Endothelial cell of umbilical vein (primary cell): ENCODE measurements around the gene SERINC1. TPM values are rescaled to one million over a fixed set of nuclear protein-coding genes. Genes with fewer than 3 reads are reported as not detected.

Experiments used
- BruUV-seq: library from RNA; stranded (reverse); fragments of 400-500 nt; replicated peaks from 2 replicates; lab custom pipeline; 2021; lab: Mats Ljungman, UMichigan
- CTCF ChIA-PET: fragments of 300-600, 350-600 bp; sonication (Branson Sonifier 250); formaldehyde crosslinking; loops from one replicate; lab custom pipeline; 2021; ENCODE audit warnings: antibody characterized with exemption, inconsistent platforms; lab: Charles Lee
- POLR2A ChIA-PET: fragments of 300-600, 350-600 bp; sonication (Branson Sonifier 250); formaldehyde crosslinking; loops from one replicate; lab custom pipeline; 2021; ENCODE audit warnings: antibody characterized with exemption, inconsistent platforms; lab: Charles Lee
- DNase-seq: peaks from one replicate; pipeline ENCODE4 v3.0.0-alpha.2; 2011; ENCODE audit warnings: low read depth, low spot score
- FAIRE-seq: peaks from 2 replicates; lab custom pipeline; 2011; peaks lifted over from hg19 to GRCh38; lab: Jason Lieb, UNC
- H2AFZ ChIP-seq: 2 replicates; pipeline ENCODE4 v1.6.0; 2012; ENCODE audit warnings: low read depth, low read length, control low read depth, inconsistent platforms
- H3K27ac ChIP-seq: 2 replicates; pipeline ENCODE4 v1.5.1; 2011; ENCODE audit warnings: low read depth, mild to moderate bottlenecking, control low read depth, low read length, moderate library complexity; ENCODE audit not compliant: insufficient read depth
- H3K27me3 ChIP-seq, 2 experiments: 2 replicates each; pipeline versions ENCODE4 v1.6.0 to v1.6.1; 2011; ENCODE audit warnings: low read length in 2 of 2, mixed read lengths in 1 of 2; ENCODE audit not compliant: control insufficient read depth in 2 of 2, insufficient read depth in 2 of 2
- H3K36me3 ChIP-seq, 2 experiments: 2 replicates in 1 of 2; 3 replicates in 1 of 2; pipeline ENCODE4 v1.5.1; 2011; ENCODE audit warnings: low read length in 2 of 2, mild to moderate bottlenecking in 1 of 2, moderate library complexity in 1 of 2; ENCODE audit not compliant: control insufficient read depth in 2 of 2, insufficient read depth in 2 of 2; ENCODE audit errors: extremely low read depth in 1 of 2
- H3K4me1 ChIP-seq: 3 replicates; pipeline ENCODE4 v1.5.1; 2011; ENCODE audit warnings: mild to moderate bottlenecking, low read length; ENCODE audit not compliant: control insufficient read depth, insufficient read depth; ENCODE audit errors: extremely low read depth
- H3K4me2 ChIP-seq: 2 replicates; pipeline ENCODE4 v1.6.1; 2011; ENCODE audit warnings: low read length, control low read depth, mixed read lengths; ENCODE audit not compliant: insufficient read depth
- H3K4me3 ChIP-seq, 3 experiments: fragments of 200-600 bp in 1 of 3; sonication (generic), shearing (Covaris generic) in 1 of 3; replicated peaks in 1 of 3; 2 replicates each; pipeline ENCODE4 v1.5.1; 2011 to 2016; ENCODE audit warnings: control low read depth in 3 of 3, low read length in 3 of 3, mild to moderate bottlenecking in 2 of 3, inconsistent platforms in 1 of 3, low read depth in 1 of 3, moderate library complexity in 1 of 3; ENCODE audit not compliant: insufficient read depth in 1 of 3
- H3K79me2 ChIP-seq: 2 replicates; pipeline ENCODE4 v1.6.0; 2012; ENCODE audit warnings: low read length, inconsistent platforms; ENCODE audit not compliant: control insufficient read depth, insufficient read depth
- H3K9ac ChIP-seq: replicated peaks from 2 replicates; pipeline ENCODE3; 2011; ENCODE audit warnings: low read length, control low read depth; ENCODE audit not compliant: insufficient read depth; ENCODE audit errors: extremely low read depth
- H3K9me1 ChIP-seq: replicated peaks from 3 replicates; pipeline ENCODE4 v1.6.0; 2011; ENCODE audit warnings: mild to moderate bottlenecking, low read length; ENCODE audit not compliant: control insufficient read depth, insufficient read depth; ENCODE audit errors: extremely low read depth
- H3K9me3 ChIP-seq: replicated peaks from 2 replicates; pipeline ENCODE4 v1.5.1; 2012; ENCODE audit warnings: low read length, inconsistent platforms; ENCODE audit not compliant: control insufficient read depth, insufficient read depth
- H4K20me1 ChIP-seq: replicated peaks from 2 replicates; pipeline ENCODE3; 2011; ENCODE audit warnings: mild to moderate bottlenecking, low read length; ENCODE audit not compliant: control insufficient read depth, insufficient read depth; ENCODE audit errors: extremely low read depth
- EZH2 ChIP-seq: IDR thresholded peaks from 2 replicates; pipeline ENCODE4 v1.6.1; 2012; ENCODE audit warnings: borderline replicate concordance, low read depth, mild to moderate bottlenecking, moderate library complexity, low read length, inconsistent platforms; ENCODE audit not compliant: severe bottlenecking
- FOS ChIP-seq: IDR thresholded peaks from 2 replicates; pipeline ENCODE4 v1.6.1; 2011; ENCODE audit warnings: mild to moderate bottlenecking, low read length, moderate library complexity, borderline replicate concordance; ENCODE audit not compliant: insufficient read depth
- GATA2 ChIP-seq: IDR thresholded peaks from 2 replicates; pipeline ENCODE4 v1.7.0; 2011; ENCODE audit warnings: low read depth, mild to moderate bottlenecking, moderate library complexity, mixed read lengths, low read length; ENCODE audit not compliant: insufficient read length, insufficient read depth
- JUN ChIP-seq: IDR thresholded peaks from 2 replicates; pipeline ENCODE4 v1.6.1; 2011; ENCODE audit warnings: borderline replicate concordance, low read depth; ENCODE audit not compliant: insufficient read length, insufficient read depth
- MYC ChIP-seq: IDR thresholded peaks from one replicate; pipeline ENCODE4 v1.6.1; 2011; ENCODE audit warnings: mild to moderate bottlenecking, low read depth, low read length
- POLR2A ChIP-seq: IDR thresholded peaks from 2 replicates; pipeline ENCODE4 v1.6.1; 2012; ENCODE audit warnings: low read depth, mild to moderate bottlenecking, control low read depth, low read length
- POLR2AphosphoS5 ChIP-seq: IDR thresholded peaks from 2 replicates; pipeline ENCODE4 v1.6.1; 2012; ENCODE audit warnings: low read depth, mild to moderate bottlenecking, control low read depth, low read length, moderate library complexity; ENCODE audit not compliant: insufficient read depth
- dilution Hi-C: fragments of 300-500 bp; cut with MboI; formaldehyde crosslinking; loops from one replicate; pipeline ENCODE4 v1.15.0; 2019; ENCODE audit warnings: low sequenced_read_pairs; ENCODE audit not compliant: extremely low pct_ligation_motif_present
- intact Hi-C: fragments of 100-400 bp; cut with micrococcal nuclease; formaldehyde crosslinking; loops from one replicate; pipeline ENCODE4 v1.10.0; 2022
- polyA plus RNA-seq, 4 experiments: library from polyadenylated mRNA; depleted of rRNA in 3 of 4; stranded (reverse) in 3 of 4; unstranded in 1 of 4; fragments of >200 nt; gene quantifications; 2 replicates each; pipeline versions ENCODE4 v1.2.1 to v1.2.3, GENCODE V29; 2011 to 2012; ENCODE audit warnings: missing spikeins in 1 of 4
- total RNA-seq: library from RNA; stranded (reverse); gene quantifications from 2 replicates; pipeline ENCODE4 v1.2.3, GENCODE V29; 2021
- TF ChIP-seq, protein P1 (sequence below): IDR thresholded peaks from 2 replicates; pipeline ENCODE4 v1.6.1; 2011; ENCODE audit not compliant: insufficient read depth, insufficient read length
- TF ChIP-seq, protein P2 (sequence below), 2 donors: IDR thresholded peaks; 1 replicate in 1 of 2; 2 replicates in 1 of 2; pipeline ENCODE4 v1.5.1; 2011; ENCODE audit warnings: low read length in 2 of 2, mild to moderate bottlenecking in 2 of 2, moderate library complexity in 2 of 2, control low read depth in 1 of 2, inconsistent platforms in 1 of 2, low read depth in 1 of 2; ENCODE audit not compliant: insufficient read depth in 1 of 2; ENCODE audit errors: extremely low read depth in 1 of 2

SERINC1 gene
- total and polyA plus RNA-seq, 2 donors (not counting 3 experiments of a cell fraction or from before 2014, with no cell fraction given) = 40.4 to 76.5 TPM

DNA sequence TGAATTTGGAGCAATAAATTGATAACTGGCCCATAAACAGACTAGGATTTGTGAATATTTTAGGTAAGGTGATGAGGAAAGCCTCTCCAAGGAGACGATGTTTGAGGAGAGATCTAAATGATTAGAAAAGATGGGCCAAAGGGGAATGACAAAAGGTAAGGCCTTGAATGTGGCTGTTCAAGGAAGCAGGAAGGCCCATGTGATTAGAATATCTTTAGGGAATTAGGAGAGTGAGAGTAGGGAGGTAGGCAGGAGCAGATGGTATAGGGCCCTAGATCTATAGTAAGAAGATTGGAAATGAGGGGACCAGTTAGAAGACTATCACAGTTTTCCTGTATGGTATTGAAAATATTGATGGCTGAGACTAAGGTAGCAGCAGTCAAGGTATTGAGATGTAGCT is 65.4 kb downstream of the SERINC1 start:
- no peaks in the 10 kb centered on the region for H3K27me3 ChIP-seq
- no peak for FAIRE-seq
- no TSS peak for BruUV-seq
- no peak for DNase-seq
- ChIA-PET CTCF (interaction anchor here (1.6 kb wide), 1 partner anchor 20 kb away, joined by 3 read pairs; no protein-coding TSS in a partner anchor), POLR2A (no interaction called here)
- H3K4me3 ChIP-seq = no peak overlapping the region
- H3K4me2 ChIP-seq = no peak overlapping the region
- no peak overlapping the region for H2AFZ ChIP-seq
- peaks cover 77% of the 10 kb centered on the region for H3K79me2 ChIP-seq
- H3K9me1 ChIP-seq = no peaks in the 10 kb centered on the region
- H3K36me3 ChIP-seq = no peaks in the 10 kb centered on the region
- no peaks in the 10 kb centered on the region for H3K4me1 ChIP-seq
- TF ChIP-seq, protein P1, sequence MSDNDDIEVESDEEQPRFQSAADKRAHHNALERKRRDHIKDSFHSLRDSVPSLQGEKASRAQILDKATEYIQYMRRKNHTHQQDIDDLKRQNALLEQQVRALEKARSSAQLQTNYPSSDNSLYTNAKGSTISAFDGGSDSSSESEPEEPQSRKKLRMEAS = no peak
- no peak for TF ChIP-seq JUN
- H3K27ac ChIP-seq = no peak overlapping the region
- no peaks in the 10 kb centered on the region for H3K9me3 ChIP-seq
- no peak overlapping the region for H3K9ac ChIP-seq
- dilution Hi-C loops = no loop called here
- intact Hi-C loops = no loop called here
- H4K20me1 ChIP-seq = no peaks in the 10 kb centered on the region

DNA sequence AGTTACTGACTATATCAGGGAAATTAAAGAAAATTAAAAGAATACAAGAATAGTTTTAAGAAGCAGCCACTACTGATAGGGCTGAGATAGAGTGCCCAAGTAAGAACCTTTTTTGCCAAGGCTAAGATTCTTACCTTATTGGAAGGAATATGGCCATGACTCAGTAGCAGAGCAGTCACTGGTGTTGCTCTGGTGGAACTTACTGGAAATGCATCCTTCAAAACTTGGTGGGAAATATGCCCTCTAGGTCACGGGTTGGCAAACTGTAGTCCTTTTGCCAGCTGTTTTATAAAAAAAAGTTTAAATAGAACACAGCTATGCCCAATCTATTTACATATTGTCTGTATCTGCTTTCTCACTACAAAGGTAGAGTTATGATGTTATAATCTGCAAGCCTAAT is 66.2 kb downstream of the SERINC1 start:
- no peaks in the 10 kb centered on the region for H4K20me1 ChIP-seq
- TF ChIP-seq MYC (no peak), EZH2 (no peak), POLR2AphosphoS5 (no peak), GATA2 (no peak), FOS (no peak), POLR2A (no peak), JUN (no peak)
- TF ChIP-seq, protein P1 = no peak
- TF ChIP-seq, protein P2, sequence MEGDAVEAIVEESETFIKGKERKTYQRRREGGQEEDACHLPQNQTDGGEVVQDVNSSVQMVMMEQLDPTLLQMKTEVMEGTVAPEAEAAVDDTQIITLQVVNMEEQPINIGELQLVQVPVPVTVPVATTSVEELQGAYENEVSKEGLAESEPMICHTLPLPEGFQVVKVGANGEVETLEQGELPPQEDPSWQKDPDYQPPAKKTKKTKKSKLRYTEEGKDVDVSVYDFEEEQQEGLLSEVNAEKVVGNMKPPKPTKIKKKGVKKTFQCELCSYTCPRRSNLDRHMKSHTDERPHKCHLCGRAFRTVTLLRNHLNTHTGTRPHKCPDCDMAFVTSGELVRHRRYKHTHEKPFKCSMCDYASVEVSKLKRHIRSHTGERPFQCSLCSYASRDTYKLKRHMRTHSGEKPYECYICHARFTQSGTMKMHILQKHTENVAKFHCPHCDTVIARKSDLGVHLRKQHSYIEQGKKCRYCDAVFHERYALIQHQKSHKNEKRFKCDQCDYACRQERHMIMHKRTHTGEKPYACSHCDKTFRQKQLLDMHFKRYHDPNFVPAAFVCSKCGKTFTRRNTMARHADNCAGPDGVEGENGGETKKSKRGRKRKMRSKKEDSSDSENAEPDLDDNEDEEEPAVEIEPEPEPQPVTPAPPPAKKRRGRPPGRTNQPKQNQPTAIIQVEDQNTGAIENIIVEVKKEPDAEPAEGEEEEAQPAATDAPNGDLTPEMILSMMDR (IDR thresholded peaks at IDR 0.05; ENCODE audit: extremely low read depth in 1 of 2, insufficient read depth in 1 of 2, low read depth in 1 of 2, low read length in 2 of 2) = no peak
- no peak for FAIRE-seq
- H3K4me2 ChIP-seq = no peak overlapping the region
- H3K9me1 ChIP-seq = no peaks in the 10 kb centered on the region
- H3K27me3 ChIP-seq = no peaks in the 10 kb centered on the region
- CTCF ChIA-PET = interaction anchor here (1.6 kb wide), 1 partner anchor 21 kb away, joined by 3 read pairs; no protein-coding TSS in a partner anchor
- H3K79me2 ChIP-seq = peaks cover 79% of the 10 kb centered on the region
- no peak overlapping the region for H2AFZ ChIP-seq
- intact Hi-C loops = no loop called here
- no peak overlapping the region for H3K9ac ChIP-seq
- H3K27ac ChIP-seq = no peak overlapping the region
- H3K4me1 ChIP-seq = peaks cover 5% of the 10 kb centered on the region
- no peak for DNase-seq
- no peaks in the 10 kb centered on the region for H3K36me3 ChIP-seq
- H3K4me3 ChIP-seq = no peak overlapping the region
- POLR2A ChIA-PET = no interaction called here
- H3K9me3 ChIP-seq = no peaks in the 10 kb centered on the region
- BruUV-seq = no TSS peak
- dilution Hi-C loops = no loop called here
